ENCODE data around the gene MYB. TPM values are rescaled to one million over a fixed set of nuclear protein-coding genes. Genes with fewer than 3 reads are reported as not detected.
"Not testable (repeated sequence)": the region's sequence is repeated elsewhere in the genome, so short reads cannot be mapped to it uniquely, and the experiment has no call there.

The MYB gene
- total RNA-seq, 1 experiment from 2014 or later: 0.12 TPM

DNA sequence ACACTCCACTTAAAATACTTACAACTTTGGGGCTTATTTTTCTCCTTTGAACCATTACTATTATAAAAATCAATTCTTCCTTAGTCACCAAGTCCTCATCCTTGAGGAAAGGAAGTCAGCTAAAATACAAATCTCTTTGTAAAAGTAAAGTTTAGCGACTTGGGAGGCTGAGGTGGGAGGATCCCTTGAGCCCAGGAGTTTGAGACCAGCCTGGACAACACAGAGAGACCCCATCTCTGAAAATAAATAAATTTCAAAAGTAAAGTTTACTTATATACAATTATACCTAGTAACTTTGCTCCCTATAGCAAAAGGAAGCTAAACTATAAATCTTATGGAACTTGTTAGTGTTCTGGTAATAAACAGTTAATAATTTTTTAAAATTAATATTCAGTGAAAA is 40.4 kb downstream of the MYB start:
- no peak for DNase-seq (ENCODE audit: low read depth)

DNA sequence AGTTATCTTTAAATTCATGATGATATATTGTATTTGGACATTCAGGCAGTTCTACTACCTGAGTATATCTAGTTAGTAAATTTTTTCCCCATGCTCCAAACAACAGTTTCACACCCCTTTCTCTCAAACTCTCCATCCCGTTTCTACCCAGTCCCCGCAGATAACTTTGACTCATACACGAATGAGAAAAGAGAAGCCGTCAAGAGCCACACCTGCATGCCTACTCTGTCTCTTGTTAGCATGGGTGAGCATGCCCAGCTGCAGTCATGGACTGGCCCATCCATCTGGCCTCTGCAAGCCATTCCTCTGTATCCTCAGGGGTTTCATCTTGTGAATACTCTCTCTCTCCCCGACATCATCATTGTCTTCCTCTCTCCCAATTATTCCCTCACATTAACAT is 41.5 kb downstream of the MYB start:
- DNase-seq (ENCODE audit: low read depth): no peak

DNA sequence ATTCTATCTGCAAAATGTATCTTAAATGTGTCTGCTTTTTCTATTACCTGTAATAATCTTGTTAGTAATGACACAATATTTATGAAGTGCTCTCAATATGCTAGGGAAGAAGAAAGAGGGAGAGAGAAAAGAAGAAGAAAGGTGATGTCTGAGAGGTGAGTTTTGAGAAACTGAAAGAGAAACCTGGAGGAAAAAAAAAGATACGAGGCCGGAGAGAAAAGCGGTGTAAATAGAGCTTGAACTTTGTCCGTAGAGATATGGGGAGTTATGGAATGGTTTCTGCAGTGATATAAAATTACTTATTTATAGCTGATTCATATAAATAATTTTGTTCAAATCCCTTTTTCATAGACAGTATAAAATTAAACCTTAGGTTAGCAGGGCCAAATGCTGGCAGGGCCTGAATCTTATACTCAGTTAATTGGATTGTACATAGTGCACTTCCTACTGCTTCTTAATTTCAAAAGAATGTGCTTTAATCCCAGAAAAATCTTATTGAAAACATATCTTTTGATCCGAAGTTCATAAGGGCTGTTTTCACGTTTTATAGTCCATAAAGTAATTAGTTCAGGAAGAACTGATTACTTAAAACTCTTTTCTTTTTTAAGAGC is 43.0 kb downstream of the MYB start:
- DNase-seq (ENCODE audit: low read depth): no peak

DNA sequence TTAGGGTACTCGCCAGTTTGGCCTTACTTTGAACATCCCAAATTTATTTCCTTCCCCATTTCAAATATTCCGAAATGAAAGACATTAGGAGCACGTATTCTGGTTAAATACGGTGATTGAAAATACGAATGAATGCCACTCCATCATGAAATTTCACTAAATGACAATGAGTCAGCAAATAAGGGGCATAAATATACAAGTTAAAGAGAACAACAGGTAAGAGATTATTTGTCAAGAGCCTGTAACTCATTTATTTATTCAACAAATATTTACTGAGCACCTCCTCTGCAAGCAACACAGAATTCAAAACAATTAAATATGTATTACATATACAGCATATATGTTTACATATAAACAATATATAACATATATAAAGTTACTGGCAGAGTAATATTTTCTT is 44.8 kb downstream of the MYB start:
- DNase-seq (ENCODE audit: low read depth): no peak

DNA sequence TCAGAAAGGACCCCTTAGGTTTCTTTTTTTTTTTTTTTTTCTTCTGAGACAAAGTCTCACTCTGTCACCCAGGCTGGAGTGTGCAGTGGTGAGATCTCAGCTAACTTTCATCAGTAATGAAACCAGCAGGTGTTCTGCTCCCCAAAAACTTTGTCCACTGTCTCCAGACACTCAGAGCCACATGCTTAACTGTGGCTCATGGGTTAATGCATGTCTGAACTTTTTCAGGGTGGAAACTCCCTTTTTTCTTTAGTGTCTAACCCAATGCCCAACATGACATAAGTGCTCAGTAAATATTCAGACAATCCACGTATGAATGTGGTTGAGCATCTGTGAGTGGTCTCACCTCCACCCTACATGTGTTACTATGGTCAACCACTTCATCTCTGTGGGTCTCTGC is 45.4 kb downstream of the MYB start:
- DNase-seq (ENCODE audit: low read depth): no peak

DNA sequence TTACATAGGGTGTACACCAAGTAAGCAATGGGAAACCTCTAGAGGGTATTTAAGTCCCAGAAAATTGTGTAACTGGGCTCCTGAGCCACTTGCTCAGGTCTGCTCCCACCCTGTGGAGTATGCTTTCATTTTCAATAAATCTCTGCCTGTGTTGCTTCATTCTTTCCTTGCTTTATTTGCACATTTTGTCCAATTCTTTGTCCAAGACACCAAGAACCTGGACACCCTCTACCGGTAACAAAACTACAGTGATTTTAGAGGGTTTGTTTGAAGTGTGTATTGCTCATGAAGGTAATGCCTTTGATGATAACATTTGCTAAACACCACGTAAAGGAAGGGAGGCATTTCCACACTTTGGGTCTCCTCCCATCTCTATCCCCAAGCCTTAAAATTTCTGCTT is 46.2 kb downstream of the MYB start:
- no peak for DNase-seq (ENCODE audit: low read depth)

DNA sequence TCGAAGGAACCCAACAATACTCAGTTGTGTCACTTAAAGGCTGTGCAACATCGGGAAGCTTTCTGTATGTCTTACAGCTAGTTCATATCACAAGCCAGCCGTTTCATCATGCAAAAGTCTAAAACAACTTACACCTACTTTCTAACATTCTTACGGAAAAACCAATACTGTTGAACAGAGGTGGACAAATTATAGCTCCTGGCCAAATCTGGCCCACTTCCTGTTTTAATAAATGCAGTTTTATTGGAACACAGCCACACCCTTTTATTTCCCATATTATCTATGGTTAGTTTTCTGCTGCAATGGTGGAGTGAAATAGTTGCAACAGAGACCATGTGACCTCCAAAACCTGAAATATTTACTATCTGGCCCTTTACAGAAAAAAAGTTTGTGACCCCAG is 46.6 kb downstream of the MYB start:
- no peak for DNase-seq (ENCODE audit: low read depth)

DNA sequence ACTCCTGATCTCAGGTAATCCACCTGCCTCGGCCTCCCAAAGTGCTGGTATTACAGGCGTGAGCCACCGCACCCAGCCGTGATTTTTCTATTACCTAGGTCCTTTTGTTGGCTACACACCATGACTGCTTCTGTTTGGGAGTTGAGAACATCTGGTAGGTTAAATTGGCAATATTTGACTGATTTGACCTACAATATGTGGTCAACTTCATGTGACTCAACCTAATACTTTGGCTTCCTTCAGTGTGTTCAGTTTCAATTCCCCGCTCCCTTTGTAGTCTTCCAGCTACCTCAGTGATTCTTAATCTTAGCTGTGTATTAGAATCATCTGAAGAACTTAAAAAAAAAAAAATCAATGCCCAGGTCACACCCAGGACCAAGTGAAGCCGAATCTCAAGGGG is 47.4 kb downstream of the MYB start:
- DNase-seq (ENCODE audit: low read depth): no peak

DNA sequence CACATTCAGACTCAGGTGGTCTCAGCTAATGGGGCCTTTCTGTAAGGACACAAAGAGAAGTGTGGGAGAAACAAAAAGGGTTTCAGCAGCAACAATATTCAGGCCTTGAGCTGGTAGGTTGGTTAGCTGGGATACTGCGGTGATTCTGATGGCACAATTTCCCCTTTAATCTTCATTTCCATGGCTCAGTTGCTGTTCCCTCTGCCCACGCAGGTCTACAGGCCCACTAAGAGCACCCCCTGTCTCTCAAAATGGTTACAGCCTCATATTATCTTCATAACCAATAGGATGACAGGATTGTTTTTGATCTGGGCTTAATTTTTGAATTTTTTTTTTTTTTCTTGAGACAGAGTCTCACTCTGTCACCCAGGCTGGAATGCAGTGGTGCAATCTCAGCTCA is 48.9 kb downstream of the MYB start:
- DNase-seq (ENCODE audit: low read depth): no peak

DNA sequence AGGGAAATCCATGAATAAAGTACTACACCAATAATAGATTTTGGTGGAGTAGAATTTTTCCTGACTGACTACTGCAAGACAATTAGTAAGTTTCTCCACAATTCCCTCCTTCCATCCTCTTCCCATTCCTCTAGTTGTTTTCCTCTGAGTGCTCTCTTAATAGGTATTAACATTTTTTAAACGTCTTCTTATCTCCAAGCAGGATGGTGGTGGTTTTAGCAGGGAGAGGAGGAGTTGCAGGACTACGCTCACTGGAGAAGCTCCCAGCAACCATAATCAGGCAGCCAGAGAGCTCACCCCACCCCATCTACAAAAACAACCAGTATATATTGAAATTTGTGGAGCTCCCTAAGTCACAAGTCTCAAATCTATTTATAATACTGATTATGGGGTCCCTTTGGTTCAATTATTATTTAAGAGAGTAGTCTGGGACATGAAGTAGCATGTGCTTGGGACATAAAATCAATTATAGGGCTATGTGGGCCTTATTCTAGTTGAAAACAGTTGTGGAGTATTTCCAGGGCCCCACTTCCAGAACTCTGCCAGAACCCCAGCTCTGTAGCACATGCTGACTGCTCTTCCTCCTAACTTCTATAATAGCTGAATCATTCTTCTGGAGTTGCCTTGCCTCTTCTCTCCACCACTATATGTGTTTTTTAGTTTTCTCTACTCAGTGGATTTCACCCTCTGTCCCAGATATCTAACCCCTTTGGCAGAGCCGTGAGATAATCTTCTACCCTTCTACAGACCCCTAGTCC is 49.8 kb downstream of the MYB start:
- no peak for DNase-seq (ENCODE audit: low read depth)

DNA sequence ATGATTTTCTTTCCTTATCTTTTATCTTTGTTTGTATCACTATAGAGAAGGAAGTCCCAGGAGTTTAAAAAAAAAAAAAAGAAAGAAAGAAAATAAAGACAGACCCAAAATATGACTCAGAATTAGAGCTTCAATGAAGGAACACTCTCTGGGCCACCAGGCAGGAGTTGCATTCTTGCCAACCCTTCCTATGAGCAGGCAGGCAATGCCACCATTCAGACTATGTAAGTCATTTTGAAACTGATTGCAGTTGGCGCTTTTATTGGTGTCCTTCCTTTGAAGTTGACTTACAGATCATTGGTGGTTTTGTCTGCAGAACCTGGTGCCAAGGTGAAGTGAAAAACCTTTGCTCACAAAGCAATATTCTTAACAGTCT is 50.3 kb downstream of the MYB start:
- DNase-seq (ENCODE audit: low read depth): peak; percentile 7

DNA sequence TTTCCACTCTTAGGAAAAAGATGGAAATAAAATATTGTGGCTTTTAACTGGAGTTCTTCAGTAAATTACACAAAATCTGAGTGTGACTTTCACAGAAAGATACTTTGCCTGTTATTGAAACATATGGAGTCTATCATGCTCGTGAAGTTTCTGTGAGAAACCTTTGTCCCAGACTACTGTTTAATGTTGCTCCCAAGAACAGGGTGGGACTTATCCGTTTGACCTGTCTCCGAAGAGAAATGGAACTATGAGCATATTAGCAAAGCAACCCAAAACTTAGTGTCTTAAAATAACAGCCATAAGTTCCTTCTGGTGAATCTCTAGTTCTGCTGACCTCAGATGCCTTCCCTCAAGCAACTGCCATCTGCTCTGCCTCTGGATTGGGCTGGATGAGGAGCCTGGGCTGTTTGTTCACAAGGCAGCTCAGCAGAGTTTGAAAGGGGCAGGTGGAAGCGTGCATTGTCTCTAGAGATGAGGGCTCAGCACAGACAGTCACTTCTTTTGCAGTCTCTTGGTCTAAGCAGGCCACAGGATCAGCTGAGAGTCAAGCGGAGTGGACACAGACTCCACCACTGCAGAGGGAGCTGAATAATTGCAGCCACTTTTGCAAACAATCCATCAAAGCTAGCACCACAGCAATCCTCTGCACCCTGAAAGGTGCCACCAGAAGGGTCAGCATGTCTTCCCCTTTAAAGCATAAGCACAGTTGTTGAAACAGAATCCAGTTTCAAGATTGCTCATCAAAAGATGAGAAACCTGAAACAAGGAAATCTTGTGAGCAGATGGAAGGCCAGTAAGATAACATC is 52.8 kb downstream of the MYB start:
- DNase-seq (ENCODE audit: low read depth): no peak

DNA sequence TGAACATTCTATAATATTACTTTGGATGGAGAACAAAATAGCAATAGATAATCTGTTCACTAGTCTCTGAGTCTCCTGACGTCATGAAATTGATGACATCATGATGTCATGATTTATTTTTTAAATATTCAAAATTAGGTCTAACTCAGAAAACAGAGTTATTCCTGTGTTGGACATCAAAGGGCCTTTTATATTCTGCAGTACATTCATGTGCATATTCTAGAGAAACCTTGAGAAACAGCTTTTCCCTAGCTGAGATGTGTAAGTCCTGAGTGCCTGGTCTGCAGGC is 53.3 kb downstream of the MYB start:
- DNase-seq (ENCODE audit: low read depth): no peak

DNA sequence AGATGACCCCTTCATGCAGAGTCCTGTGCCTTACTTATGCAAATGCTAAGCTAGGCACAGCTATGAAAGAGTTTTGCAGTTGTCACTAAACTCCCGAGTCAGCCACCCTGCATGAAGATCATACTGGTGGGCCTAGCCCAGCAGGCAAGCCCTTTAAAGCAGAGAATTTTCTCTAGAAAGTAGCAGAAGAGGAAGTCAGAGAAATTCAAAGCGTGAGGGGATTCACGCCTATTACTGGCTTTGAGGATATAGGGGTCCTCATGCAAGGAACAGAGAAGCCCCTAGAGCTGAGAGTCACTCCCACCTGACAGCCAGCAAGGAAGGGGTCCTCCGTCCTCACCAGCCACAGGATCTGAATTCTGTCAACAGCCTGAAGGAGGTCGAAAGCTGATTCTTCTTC is 54.6 kb downstream of the MYB start:
- DNase-seq (ENCODE audit: low read depth): no peak

DNA sequence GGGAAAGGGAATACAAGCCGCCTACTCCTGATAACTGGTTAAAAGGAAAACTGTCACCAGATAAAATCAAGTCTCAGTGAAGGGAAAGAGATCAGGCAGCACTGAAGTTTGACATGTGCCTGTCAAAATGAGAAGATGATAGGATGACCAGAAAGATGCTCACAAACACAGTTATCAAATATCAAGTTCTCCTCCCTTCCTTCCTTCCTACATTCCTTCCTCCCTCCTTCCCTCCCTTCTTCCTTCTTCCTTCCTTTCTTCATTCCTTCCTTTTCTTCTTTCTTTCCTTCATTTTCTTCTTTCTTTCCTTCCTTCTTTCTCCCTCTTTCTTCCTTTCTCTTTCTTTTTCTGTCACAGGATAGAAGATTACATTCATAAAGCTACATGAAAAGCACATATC is 55.2 kb downstream of the MYB start:
- DNase-seq (ENCODE audit: low read depth): no peak

DNA sequence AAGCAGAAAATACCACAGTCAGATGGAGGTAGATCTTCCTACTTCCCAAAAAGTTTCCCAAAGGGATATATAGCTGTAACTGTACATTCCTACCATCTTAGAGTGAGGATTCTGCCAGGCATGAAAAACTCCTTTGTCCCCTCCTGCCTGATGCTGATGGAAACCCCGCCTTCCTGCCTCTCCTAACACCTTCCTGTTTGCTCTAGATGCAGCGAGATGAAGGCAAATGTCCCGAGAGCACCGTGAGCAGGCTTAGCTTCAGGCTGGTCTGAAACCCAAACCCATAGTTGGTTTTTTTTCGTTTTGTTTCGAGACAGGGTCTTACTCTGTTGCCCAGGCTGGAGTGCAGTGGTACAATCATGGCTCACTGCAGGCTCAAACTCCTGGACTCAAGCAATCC is 55.6 kb downstream of the MYB start:
- DNase-seq (ENCODE audit: low read depth): no peak

DNA sequence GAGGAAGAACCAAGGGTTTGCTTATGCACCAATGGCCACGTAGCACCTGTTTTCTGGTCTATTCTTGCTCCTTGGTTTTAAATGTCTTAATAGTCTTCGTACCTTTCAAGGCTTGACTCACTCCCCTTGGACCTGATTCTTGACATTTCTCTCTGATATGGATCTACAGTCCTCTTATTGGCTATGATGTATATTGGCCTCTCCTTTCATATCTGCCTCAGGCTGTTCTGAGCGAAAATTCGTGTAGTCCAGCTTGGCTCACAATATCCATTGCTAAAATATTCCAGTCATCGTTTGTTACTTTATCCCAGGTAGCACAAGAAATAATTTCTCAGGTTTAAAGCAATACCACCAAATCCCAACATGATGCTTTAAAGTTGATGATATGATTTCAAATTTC is 59.6 kb downstream of the MYB start:
- DNase-seq (ENCODE audit: low read depth): no peak

DNA sequence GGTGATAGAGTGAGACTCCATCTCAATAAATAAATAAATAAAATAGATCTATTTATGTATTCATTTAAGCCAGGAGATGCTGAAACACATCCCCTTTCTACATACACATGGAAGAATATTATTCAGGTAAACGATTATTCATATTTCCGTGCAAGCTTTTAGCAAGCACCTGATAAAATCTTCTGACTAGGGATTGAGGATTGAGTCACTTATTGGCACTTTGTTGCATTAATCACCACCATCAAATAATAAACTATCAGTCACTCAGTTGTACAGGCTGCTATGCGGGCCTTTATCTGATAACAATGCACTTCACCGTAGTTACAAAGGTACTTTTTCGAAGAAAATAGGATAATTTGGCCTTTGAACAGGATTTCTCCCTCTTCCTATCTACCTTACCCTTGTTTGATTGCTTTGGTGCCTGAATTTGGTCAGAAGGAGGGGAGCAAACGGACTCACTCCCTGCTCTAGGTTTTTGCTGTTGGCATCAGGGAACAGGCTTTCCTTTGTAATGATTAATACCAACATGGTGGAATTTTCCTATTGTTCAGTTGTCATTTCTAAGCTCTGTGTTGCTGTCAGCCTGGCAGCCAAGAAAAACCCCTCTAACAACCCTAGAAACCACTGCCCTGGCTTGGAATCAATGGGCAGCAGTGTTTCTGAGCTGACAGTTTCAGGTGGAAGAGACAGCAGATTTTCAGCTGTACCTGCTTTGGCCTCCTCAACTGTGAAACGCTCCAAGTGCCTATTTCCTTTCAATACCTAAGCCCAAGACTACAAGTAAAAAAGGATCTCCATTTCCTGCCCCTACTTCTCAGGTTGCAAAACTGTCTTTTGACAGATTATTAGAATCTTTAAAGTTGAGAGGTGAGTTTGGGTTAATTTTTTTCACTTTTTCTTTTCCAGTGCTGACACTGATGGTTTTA is 63.0 kb downstream of the MYB start:
- no peak for DNase-seq (ENCODE audit: low read depth)

DNA sequence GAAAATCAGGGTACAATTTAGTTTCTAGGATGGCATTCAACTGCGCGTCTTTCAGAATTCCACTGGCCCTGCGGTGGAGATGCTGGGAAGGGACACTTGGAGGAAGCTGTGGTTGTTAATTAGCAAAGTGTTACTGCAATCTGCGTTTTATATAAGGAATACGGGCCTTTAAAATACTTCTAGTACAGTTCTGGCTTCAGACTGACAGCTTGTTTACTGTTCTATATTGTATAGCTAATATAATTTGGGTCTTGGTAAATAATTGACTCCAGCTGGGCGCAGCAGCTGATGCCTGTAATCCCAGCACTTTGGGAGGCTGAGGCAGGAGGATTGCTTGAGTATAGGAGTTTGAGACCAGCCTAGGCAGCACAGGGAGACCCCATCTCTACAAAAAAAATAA is 63.7 kb downstream of the MYB start:
- DNase-seq (ENCODE audit: low read depth): no peak

DNA sequence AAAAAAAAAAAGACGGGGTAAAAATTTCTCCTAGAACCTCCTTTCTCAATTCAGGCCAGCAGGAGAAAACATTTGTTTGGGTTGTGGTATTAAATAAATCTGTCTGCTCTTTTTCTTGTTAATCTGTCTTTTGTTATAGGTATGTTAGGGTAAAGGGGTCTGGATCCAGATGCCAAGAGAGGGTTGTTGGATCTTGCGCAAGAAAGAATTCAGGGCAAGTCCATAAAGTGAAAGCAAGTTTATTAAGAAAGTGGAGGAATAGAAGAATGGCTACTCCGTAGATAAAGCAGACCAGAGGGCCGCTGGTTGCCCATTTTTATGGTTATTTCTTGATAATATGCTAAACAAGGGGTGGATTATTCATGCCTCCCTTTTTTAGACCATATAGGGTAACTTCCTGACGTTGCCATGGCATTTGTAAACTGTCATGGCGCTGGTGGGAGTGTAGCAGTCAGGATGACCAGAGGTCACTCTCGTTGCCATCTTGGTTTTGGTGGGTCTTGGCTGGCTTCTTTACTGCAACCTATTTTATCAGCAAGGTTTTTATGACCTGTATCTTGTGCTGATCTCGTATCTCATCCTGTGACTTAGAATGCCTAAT is 65.4 kb downstream of the MYB start:
- not testable (repeated sequence) for DNase-seq (ENCODE audit: low read depth)

DNA sequence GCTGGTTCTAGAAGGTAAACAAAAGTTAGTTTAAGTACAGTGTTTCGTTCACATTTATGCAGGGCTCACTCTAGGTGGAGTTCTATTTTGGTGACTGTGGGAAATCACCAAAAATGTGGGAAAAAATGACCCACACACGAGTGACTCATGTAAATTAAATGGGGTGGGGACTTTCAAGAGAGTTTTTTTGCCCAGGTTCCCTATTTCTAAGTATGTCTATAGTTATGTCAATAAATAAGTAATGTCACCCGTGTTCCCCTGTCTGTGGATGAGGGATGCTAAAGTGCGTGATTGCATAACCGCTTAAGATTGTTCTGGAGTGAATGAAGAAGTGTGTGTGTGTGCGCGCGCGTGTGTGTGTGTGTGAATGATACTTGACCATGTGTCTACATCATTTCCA is 69.1 kb downstream of the MYB start:
- DNase-seq (ENCODE audit: low read depth): no peak

Measured in RPMI7951 (cell line).